Loucy (cell line): Measurements from ENCODE around the gene MYBBP1A.
A peak's percentile ranks its signal among the peaks of the same experiment; 100 is the strongest.

Source experiments
- H2AFZ ChIP-seq: fragments of 200-600 bp; sonication (generic); 2 replicates; pipeline ENCODE4 v1.6.0; 2016; ENCODE audit warnings: antibody characterized with exemption, mild to moderate bottlenecking, low read length, moderate library complexity
- H3F3A ChIP-seq: fragments of 200-600 bp; 2 replicates; pipeline ENCODE4 v1.6.0; 2016; ENCODE audit warnings: antibody characterized with exemption, low read depth, mild to moderate bottlenecking
- H3K27me3 ChIP-seq: fragments of 200-600 bp; sonication (generic); 2 replicates; pipeline ENCODE4 v1.6.1; 2014; ENCODE audit warnings: low read length, mild to moderate bottlenecking; ENCODE audit not compliant: insufficient read depth, poor library complexity, severe bottlenecking
- H3K36me3 ChIP-seq: fragments of 200-600 bp; sonication (generic); 2 replicates; pipeline ENCODE4 v1.6.1; 2016; ENCODE audit warnings: low read length; ENCODE audit not compliant: insufficient read depth
- H3K4me1 ChIP-seq: fragments of 200-600 bp; sonication (generic); 2 replicates; pipeline ENCODE4 v1.5.1; 2014; ENCODE audit warnings: low read length, mild to moderate bottlenecking; ENCODE audit not compliant: insufficient read depth, poor library complexity, severe bottlenecking
- H3K4me2 ChIP-seq: fragments of 200-600 bp; sonication (generic); 2 replicates; pipeline ENCODE4 v1.6.0; 2014; ENCODE audit warnings: antibody characterized with exemption, low read length, low read depth, mild to moderate bottlenecking; ENCODE audit not compliant: poor library complexity, severe bottlenecking
- H3K4me3 ChIP-seq: fragments of 200-600 bp; sonication (generic); 2 replicates; pipeline ENCODE4 v1.5.1; 2014; ENCODE audit warnings: low read length, mild to moderate bottlenecking, mixed read lengths; ENCODE audit not compliant: poor library complexity, severe bottlenecking
- H3K79me2 ChIP-seq: fragments of 200-600 bp; sonication (generic); 2 replicates; pipeline ENCODE4 v1.6.1; 2014; ENCODE audit warnings: low read length; ENCODE audit not compliant: insufficient read depth
- H3K9ac ChIP-seq: fragments of 200-600 bp; sonication (generic); 2 replicates; pipeline ENCODE4 v1.6.0; 2014; ENCODE audit warnings: mild to moderate bottlenecking, low read depth, low read length, moderate library complexity; ENCODE audit not compliant: poor library complexity, severe bottlenecking
- H3K9me2 ChIP-seq: fragments of 200-600 bp; sonication (generic); replicated peaks from 2 replicates; pipeline ENCODE4 v1.6.1; 2016; ENCODE audit warnings: low read depth, low read length, mixed read lengths
- H3K9me3 ChIP-seq: fragments of 200-600 bp; sonication (generic); 2 replicates; pipeline ENCODE4 v1.6.1; 2014; ENCODE audit warnings: mild to moderate bottlenecking, antibody characterized with exemption, low read length, low read depth; ENCODE audit not compliant: insufficient read depth
- H4K20me1 ChIP-seq: fragments of 200-600 bp; sonication (generic); 2 replicates; pipeline ENCODE4 v1.6.0; 2014; ENCODE audit warnings: antibody characterized with exemption, low read length, mild to moderate bottlenecking; ENCODE audit not compliant: insufficient read depth, poor library complexity, severe bottlenecking
- CTCF ChIP-seq: fragments of 200-600 bp; sonication (generic); conservative IDR thresholded peaks from 2 replicates; pipeline ENCODE4 v1.5.1; 2014; ENCODE audit warnings: mild to moderate bottlenecking, antibody characterized with exemption, low read length
- EZH2phosphoT487 ChIP-seq: fragments of 200-600 bp; IDR thresholded peaks from 2 replicates; pipeline ENCODE4 v1.6.1; 2018; ENCODE audit warnings: antibody characterized with exemption, mild to moderate bottlenecking, moderate library complexity, borderline replicate concordance

The MYBBP1A gene

GRCh38 chr17:4506892-4507291 lies 48.3 kb downstream of the MYBBP1A start:
- H3K9ac ChIP-seq = no peak overlapping the region
- no peak for TF ChIP-seq EZH2phosphoT487
- no peak for TF ChIP-seq CTCF
- H3K9me2 ChIP-seq = no peaks in the 10 kb centered on the region
- no peaks in the 10 kb centered on the region for H3K27me3 ChIP-seq
- no peak overlapping the region for H2AFZ ChIP-seq
- peaks cover 86% of the 10 kb centered on the region; the same call in 1 of the 2 replicates for H3K79me2 ChIP-seq
- H3K4me1 ChIP-seq = peaks cover 64% of the 10 kb centered on the region
- no peaks in the 10 kb centered on the region for H3F3A ChIP-seq
- H3K9me3 ChIP-seq = no peaks in the 10 kb centered on the region
- H3K4me3 ChIP-seq = no peak overlapping the region
- H3K4me2 ChIP-seq = peak overlapping the region; percentile 85
- H3K36me3 ChIP-seq = no peaks in the 10 kb centered on the region; the same call in 1 of the 2 replicates
- H4K20me1 ChIP-seq = peaks cover 6% of the 10 kb centered on the region

- peak overlapping the region; percentile 56 for H3K9ac ChIP-seq
- H3K36me3 ChIP-seq = no peaks in the 10 kb centered on the region; the same call in 1 of the 2 replicates
- H3K9me2 ChIP-seq = no peaks in the 10 kb centered on the region
- peaks cover 70% of the 10 kb centered on the region for H3K4me1 ChIP-seq
- no peaks in the 10 kb centered on the region for H3F3A ChIP-seq
- H3K9me3 ChIP-seq = no peaks in the 10 kb centered on the region
- TF ChIP-seq CTCF = no peak
- no peak for TF ChIP-seq EZH2phosphoT487
- peaks cover 92% of the 10 kb centered on the region; the same call in 1 of the 2 replicates for H3K79me2 ChIP-seq
- H3K4me3 ChIP-seq = no peak overlapping the region
- H3K4me2 ChIP-seq = peak overlapping the region; percentile 85
- H4K20me1 ChIP-seq = peaks cover 6% of the 10 kb centered on the region
- no peak overlapping the region for H2AFZ ChIP-seq
- no peaks in the 10 kb centered on the region for H3K27me3 ChIP-seq
Measured at GRCh38 chr17:4506175-4506813, 48.9 kb downstream of the MYBBP1A start.

GRCh38 chr17:4505187-4505586 lies 50.0 kb downstream of the MYBBP1A start:
- H2AFZ ChIP-seq = no peak overlapping the region
- no peaks in the 10 kb centered on the region for H3K9me3 ChIP-seq
- H3F3A ChIP-seq = no peaks in the 10 kb centered on the region
- H3K4me3 ChIP-seq = peak overlapping the region; percentile 60
- H3K79me2 ChIP-seq = peaks cover 100% of the 10 kb centered on the region
- H4K20me1 ChIP-seq = peaks cover 6% of the 10 kb centered on the region
- H3K27me3 ChIP-seq = no peaks in the 10 kb centered on the region
- peaks cover 81% of the 10 kb centered on the region for H3K4me1 ChIP-seq
- no peaks in the 10 kb centered on the region for H3K9me2 ChIP-seq
- H3K9ac ChIP-seq = peak overlapping the region; percentile 56
- peak overlapping the region; percentile 85 for H3K4me2 ChIP-seq
- TF ChIP-seq EZH2phosphoT487 (no peak), CTCF (no peak)
- no peaks in the 10 kb centered on the region; the same call in 1 of the 2 replicates for H3K36me3 ChIP-seq
